K562 (cell line): ENCODE data around the gene ZNF701. TPM values are rescaled to one million over a fixed set of nuclear protein-coding genes. Genes with fewer than 3 reads are reported as not detected.
A peak's percentile ranks its signal among the peaks of the same experiment; 100 is the strongest.
"Not testable (repeated sequence)": the region's sequence is repeated elsewhere in the genome, so short reads cannot be mapped to it uniquely, and the experiment has no call there.

Experiments
- ATAC-seq: fragments of 200-7000 bp; cut with Tn5 transposase; 3 replicates; pipeline ENCODE4 v1.9.1; 2020; ENCODE audit warnings: moderate library complexity
- BruUV-seq: library from RNA; stranded (reverse); fragments of 400-500 nt; replicated peaks from 2 replicates; lab custom pipeline; 2021; lab: Mats Ljungman, UMichigan
- CTCF ChIA-PET: fragments of 300-600 bp; formaldehyde crosslinking; extraction: SDS; loops from one replicate; lab custom pipeline; 2021; ENCODE audit warnings: low intra/inter-chr PET ratio; lab: Yijun Ruan, JAX
- POLR2A ChIA-PET: fragments of 300-600, 350-650 bp; sonication (Branson Sonifier 250); formaldehyde crosslinking; extraction: SDS; loops from one replicate; lab custom pipeline; 2021; ENCODE audit warnings: antibody characterized with exemption, inconsistent platforms; lab: Yijun Ruan, JAX
- DNase-seq, 4 experiments: peaks; one replicate each; pipeline versions ENCODE4 v3.0.0 to v3.0.0-alpha.2; 2011 to 2018; ENCODE audit warnings: low spot score in 3 of 4, mixed read lengths in 3 of 4; ENCODE audit errors: extremely low read depth in 1 of 4
- FAIRE-seq: peaks from 2 replicates; lab custom pipeline; 2011; peaks lifted over from hg19 to GRCh38; lab: Jason Lieb, UNC
- H2AFZ ChIP-seq: 2 replicates; pipeline ENCODE4 v1.6.0; 2011; ENCODE audit warnings: low read depth, low read length, control low read depth, inconsistent platforms
- H3K27ac ChIP-seq: fragments of 200-600 bp; 3 replicates; pipeline ENCODE4 v1.8.0; 2011; ENCODE audit warnings: low read depth, mild to moderate bottlenecking, control low read depth, inconsistent platforms, low read length, moderate library complexity, mixed read lengths; ENCODE audit errors: extremely low read depth
- H3K27me3 ChIP-seq, 2 experiments: fragments of 300-600 bp in 1 of 2; 2 replicates in 1 of 2; 3 replicates in 1 of 2; pipeline versions ENCODE4 v1.6.0 to v1.8.0; 2011; ENCODE audit warnings: inconsistent platforms in 2 of 2, low read length in 2 of 2, mild to moderate bottlenecking in 1 of 2, mixed read lengths in 1 of 2, moderate library complexity in 1 of 2; ENCODE audit not compliant: control insufficient read depth in 2 of 2, insufficient read depth in 2 of 2
- H3K36me3 ChIP-seq: fragments of 300-600 bp; 3 replicates; pipeline ENCODE4 v1.8.0; 2011; ENCODE audit warnings: mild to moderate bottlenecking, low read length, inconsistent platforms; ENCODE audit not compliant: control insufficient read depth, insufficient read depth
- H3K4me1 ChIP-seq, 2 experiments: fragments of 200-600 bp in 1 of 2; replicated peaks in 1 of 2; 2 replicates in 1 of 2; 3 replicates in 1 of 2; pipeline versions ENCODE4 v1.5.1 to v1.8.0; 2011; ENCODE audit warnings: inconsistent platforms in 2 of 2, low read length in 2 of 2, mild to moderate bottlenecking in 1 of 2, mixed read lengths in 1 of 2, moderate library complexity in 1 of 2; ENCODE audit not compliant: control insufficient read depth in 2 of 2, insufficient read depth in 2 of 2
- H3K4me2 ChIP-seq: 2 replicates; pipeline ENCODE4 v1.6.1; 2011; ENCODE audit warnings: low read length, control low read depth, inconsistent platforms, mixed read lengths; ENCODE audit not compliant: insufficient read depth
- H3K4me3 ChIP-seq: fragments of 200-600 bp; sonication (generic), shearing (Covaris generic); 2 replicates; pipeline ENCODE4 v1.5.1; 2016; ENCODE audit warnings: control low read depth, inconsistent platforms
- H3K79me2 ChIP-seq: fragments of 200-600 bp; 3 replicates; pipeline ENCODE4 v1.8.0; 2011; ENCODE audit warnings: low read length, inconsistent platforms; ENCODE audit not compliant: control insufficient read depth, insufficient read depth
- H3K9ac ChIP-seq, 2 experiments: 2 replicates each; pipeline versions ENCODE4 v1.6.0 to v1.6.1; 2011; ENCODE audit warnings: low read depth in 2 of 2, low read length in 2 of 2, control low read depth in 1 of 2, inconsistent platforms in 1 of 2, mild to moderate bottlenecking in 1 of 2, mixed read lengths in 1 of 2; ENCODE audit not compliant: insufficient read depth in 1 of 2
- H3K9me1 ChIP-seq: one replicate; pipeline ENCODE4 v1.6.0; 2011; ENCODE audit warnings: inconsistent platforms, mild to moderate bottlenecking, low read length, moderate library complexity; ENCODE audit not compliant: control insufficient read depth, insufficient read depth
- H3K9me3 ChIP-seq: replicated peaks from 2 replicates; pipeline ENCODE4 v1.5.1; 2011; ENCODE audit warnings: low read depth, low read length, inconsistent platforms; ENCODE audit not compliant: control insufficient read depth, insufficient read depth
- H4K20me1 ChIP-seq: replicated peaks from 2 replicates; pipeline ENCODE4 v1.6.1; 2011; ENCODE audit warnings: low read length, inconsistent platforms, mixed read lengths; ENCODE audit not compliant: control insufficient read depth, insufficient read depth
- ARID1B ChIP-seq: fragments of 450-650 bp; IDR thresholded peaks from 2 replicates; pipeline ENCODE4 v1.6.1; 2016; ENCODE audit warnings: antibody characterized with exemption, mild to moderate bottlenecking, inconsistent platforms
- CTCF ChIP-seq, 3 experiments: IDR thresholded peaks in 2 of 3; conservative IDR thresholded peaks in 1 of 3; 2 replicates each; pipeline ENCODE4 v1.5.1; 2011 to 2012; ENCODE audit warnings: low read length in 3 of 3, mild to moderate bottlenecking in 3 of 3, control low read depth in 2 of 3, improper control_type of control experiment in 1 of 3, inconsistent platforms in 1 of 3, low read depth in 1 of 3, mixed read lengths in 1 of 3, moderate library complexity in 1 of 3; ENCODE audit not compliant: insufficient read depth in 2 of 3
- E2F3 ChIP-seq: fragments of 250-450 bp; sonication (Bioruptor Pico); IDR thresholded peaks from 2 replicates; pipeline ENCODE4 v1.4.0; 2020; ENCODE audit warnings: mild to moderate bottlenecking
- POLR2AphosphoS2 ChIP-seq: IDR thresholded peaks from 2 replicates; pipeline ENCODE4 v1.6.1; 2012; ENCODE audit warnings: low read length, improper control_type of control experiment
- RAD21 ChIP-seq, 2 experiments: fragments of 250-450 bp in 1 of 2; fragments of 450-650 bp in 1 of 2; sonication (Bioruptor Pico) in 1 of 2; formaldehyde crosslinking in 1 of 2; IDR thresholded peaks in 1 of 2; conservative IDR thresholded peaks in 1 of 2; 2 replicates each; pipeline versions ENCODE4 v1.4.0 to v1.8.0; 2020 to 2022; ENCODE audit warnings: mild to moderate bottlenecking in 2 of 2, moderate library complexity in 1 of 2
- SMARCA4 ChIP-seq: fragments of 450-650 bp; IDR thresholded peaks from 2 replicates; pipeline ENCODE4 v1.6.1; 2016
- SMARCA5 ChIP-seq: fragments of 450-650 bp; IDR thresholded peaks from 2 replicates; pipeline ENCODE4 v1.6.1; 2016
- SMARCE1 ChIP-seq: fragments of 450-650 bp; IDR thresholded peaks from 2 replicates; pipeline ENCODE4 v1.7.1; 2016; ENCODE audit warnings: mild to moderate bottlenecking
- WGBS: fragments of 100-300 bp; shearing (Covaris generic); methylation state at CpG from one replicate; pipeline ENCODE4 v1.1.6; 2016; ENCODE audit warnings: low coverage, mixed read lengths; ENCODE audit not compliant: insufficient coverage; ENCODE audit errors: missing lambda C conversion rate; 5-methylcytosine and 5-hydroxymethylcytosine counted together
- in situ Hi-C: fragments of 300-500 bp; cut with MboI; formaldehyde crosslinking; loops from 4 replicates; pipeline ENCODE4 v1.15.0; 2018; ENCODE audit warnings: inconsistent platforms, mixed read lengths
- intact Hi-C: fragments of 100-400 bp; cut with micrococcal nuclease; formaldehyde crosslinking; loops from 2 replicates; pipeline ENCODE4 v1.14.2; 2022
- polyA plus RNA-seq, 8 experiments: library from polyadenylated mRNA; depleted of rRNA in 4 of 8; stranded (reverse) in 5 of 8; unstranded in 3 of 8; fragments of >200 nt; fragmentation: Nextera tagmentation in 2 of 8; fragmentation: Illumina TruSeq in 1 of 8; extraction: Ambion mirVana in 2 of 8; extraction: Trizol in 1 of 8; gene quantifications; 2 replicates each; pipeline versions ENCODE4 v1.2.1 to v1.2.3, GENCODE V29; 2011 to 2014; ENCODE audit warnings: inconsistent platforms in 1 of 8, missing spikeins in 1 of 8
- total RNA-seq, 7 experiments: library from RNA; depleted of rRNA in 6 of 7; stranded (reverse); fragments of >200 nt in 6 of 7; fragmentation: Illumina TruSeq in 2 of 7; extraction: Trizol in 2 of 7; gene quantifications; 2 replicates each; pipeline versions ENCODE4 v1.2.1 to v1.2.3, GENCODE V29; 2011 to 2021; ENCODE audit warnings: low replicate concordance in 1 of 7
- TF ChIP-seq, protein P1 (sequence below), 2 experiments: fragments of 450-650 bp; IDR thresholded peaks; 2 replicates each; pipeline ENCODE4 v1.6.1; 2016
- TF ChIP-seq, protein P2 (sequence below): fragments of 450-650 bp; IDR thresholded peaks from 2 replicates; pipeline ENCODE4 v1.6.1; 2016

Gene ZNF701
- total and polyA plus RNA-seq, 9 of the 15 experiments (the other 6 are each of a cell fraction or from before 2014, with no cell fraction given), result 5.3 to 15.9 (median 10.1) TPM

- TF ChIP-seq E2F3, result 0 out of 2 replicates have a peak, but pooled peaks have one; percentile 14
Measured at GRCh38 chr19:52601025-52601973, 31.2 kb downstream of the ZNF701 start (continued).

- in situ Hi-C loops, H4K20me1 ChIP-seq, H3K27me3 ChIP-seq, H3K9me1 ChIP-seq, H3K9me3 ChIP-seq, BruUV-seq, CTCF ChIA-PET: not testable (repeated sequence)
- POLR2A ChIA-PET, result interaction anchor here (0.6 to 1.0 kb wide), 3 partner anchors 35 to 1055 kb away, joined by 3 read pairs; no protein-coding TSS in a partner anchor
- intact Hi-C loops, result loop anchor here (10.0 kb wide), 1 partner anchor 123 kb away; no protein-coding TSS in a partner anchor
- peak overlapping the region; percentile 69 for H2AFZ ChIP-seq
- H3K27ac ChIP-seq, result peak overlapping the region; percentile 73; the same call in 2 of the 3 replicates
- 42% methylated on average over 2 of the region's 3 CpGs for WGBS
- DNase-seq (peak in 1 of 4 experiments; percentile 40), FAIRE-seq (peak; percentile 83), ATAC-seq (peak; percentile 16)
- TF ChIP-seq SMARCE1 (0 out of 2 replicates have a peak, but pooled peaks have one; percentile 41), RAD21 (CRISPR knock-in tag; conservative IDR thresholded peaks at IDR 0.05 in 1 of 2, IDR thresholded peaks at IDR 0.05 in 1 of 2) (peak in 1 of 2 experiments; percentile 25; a peak in 2 of 4 replicates), CTCF (IDR thresholded peaks at IDR 0.05 in 2 of 3, conservative IDR thresholded peaks at IDR 0.05 in 1 of 3; ENCODE audit: insufficient read depth in 2 of 3, low read depth in 1 of 3, low read length in 3 of 3) (0 out of 6 replicates have a peak, but pooled peaks of 1 of the 3 experiments have one; percentile 11), POLR2AphosphoS2 (0 out of 2 replicates have a peak, but pooled peaks have one; percentile 9), SMARCA5 (peak; percentile 71), ARID1B (0 out of 2 replicates have a peak, but pooled peaks have one; percentile 10), SMARCA4 (0 out of 2 replicates have a peak, but pooled peaks have one; percentile 33)
- TF ChIP-seq, protein P1, sequence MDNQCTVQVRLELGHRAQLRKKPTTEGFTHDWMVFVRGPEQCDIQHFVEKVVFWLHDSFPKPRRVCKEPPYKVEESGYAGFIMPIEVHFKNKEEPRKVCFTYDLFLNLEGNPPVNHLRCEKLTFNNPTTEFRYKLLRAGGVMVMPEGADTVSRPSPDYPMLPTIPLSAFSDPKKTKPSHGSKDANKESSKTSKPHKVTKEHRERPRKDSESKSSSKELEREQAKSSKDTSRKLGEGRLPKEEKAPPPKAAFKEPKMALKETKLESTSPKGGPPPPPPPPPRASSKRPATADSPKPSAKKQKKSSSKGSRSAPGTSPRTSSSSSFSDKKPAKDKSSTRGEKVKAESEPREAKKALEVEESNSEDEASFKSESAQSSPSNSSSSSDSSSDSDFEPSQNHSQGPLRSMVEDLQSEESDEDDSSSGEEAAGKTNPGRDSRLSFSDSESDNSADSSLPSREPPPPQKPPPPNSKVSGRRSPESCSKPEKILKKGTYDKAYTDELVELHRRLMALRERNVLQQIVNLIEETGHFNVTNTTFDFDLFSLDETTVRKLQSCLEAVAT (IDR thresholded peaks at IDR 0.05), result 0 out of 4 replicates have a peak, but pooled peaks of 1 of the 2 experiments have one; percentile 36
- TF ChIP-seq, protein P2, sequence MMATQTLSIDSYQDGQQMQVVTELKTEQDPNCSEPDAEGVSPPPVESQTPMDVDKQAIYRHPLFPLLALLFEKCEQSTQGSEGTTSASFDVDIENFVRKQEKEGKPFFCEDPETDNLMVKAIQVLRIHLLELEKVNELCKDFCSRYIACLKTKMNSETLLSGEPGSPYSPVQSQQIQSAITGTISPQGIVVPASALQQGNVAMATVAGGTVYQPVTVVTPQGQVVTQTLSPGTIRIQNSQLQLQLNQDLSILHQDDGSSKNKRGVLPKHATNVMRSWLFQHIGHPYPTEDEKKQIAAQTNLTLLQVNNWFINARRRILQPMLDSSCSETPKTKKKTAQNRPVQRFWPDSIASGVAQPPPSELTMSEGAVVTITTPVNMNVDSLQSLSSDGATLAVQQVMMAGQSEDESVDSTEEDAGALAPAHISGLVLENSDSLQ, result peak; percentile 38
- peak overlapping the region; percentile 83 to 87 for H3K9ac ChIP-seq
- H3K4me3 ChIP-seq, result peak overlapping the region; percentile 47
- peaks cover 5 to 14% of the 10 kb centered on the region in 2 experiments; a peak in 3 of 5 replicates for H3K4me1 ChIP-seq
- peak overlapping the region; percentile 80 for H3K4me2 ChIP-seq
- H3K79me2 ChIP-seq, result peaks cover 39% of the 10 kb centered on the region
- H3K36me3 ChIP-seq, result peaks cover 18% of the 10 kb centered on the region; the same call in 1 of the 3 replicates
Measured at GRCh38 chr19:52601974-52602366, 31.9 kb downstream of the ZNF701 start.
